Kasumi-1 (cell line): Measurements from ENCODE around the gene MGAM2.

Source experiments
- DNase-seq, 2 experiments: peaks; one replicate each; lab custom pipeline; 2025; lab: John Stamatoyannopoulos, UW

MGAM2 gene

DNA sequence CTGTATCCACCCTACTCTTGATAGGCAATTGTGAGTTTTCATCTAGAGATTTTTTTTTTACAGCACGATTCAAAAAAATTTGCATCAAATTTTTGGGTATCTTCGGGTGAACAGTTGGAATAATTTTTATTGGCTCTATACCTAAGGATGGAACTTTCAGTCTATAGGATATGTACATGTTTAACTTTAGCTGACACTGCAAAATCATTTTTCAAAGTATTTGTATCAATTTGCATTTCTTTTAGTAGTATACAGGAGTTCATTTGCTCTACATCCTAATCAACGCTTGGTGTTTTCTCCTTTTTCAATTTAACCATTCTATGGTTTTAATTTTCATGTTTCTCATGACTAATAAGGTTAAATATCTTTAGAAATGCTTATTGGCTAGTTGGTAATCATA lies 11.7 kb downstream of the MGAM2 start:
- DNase-seq: no peak

DNA sequence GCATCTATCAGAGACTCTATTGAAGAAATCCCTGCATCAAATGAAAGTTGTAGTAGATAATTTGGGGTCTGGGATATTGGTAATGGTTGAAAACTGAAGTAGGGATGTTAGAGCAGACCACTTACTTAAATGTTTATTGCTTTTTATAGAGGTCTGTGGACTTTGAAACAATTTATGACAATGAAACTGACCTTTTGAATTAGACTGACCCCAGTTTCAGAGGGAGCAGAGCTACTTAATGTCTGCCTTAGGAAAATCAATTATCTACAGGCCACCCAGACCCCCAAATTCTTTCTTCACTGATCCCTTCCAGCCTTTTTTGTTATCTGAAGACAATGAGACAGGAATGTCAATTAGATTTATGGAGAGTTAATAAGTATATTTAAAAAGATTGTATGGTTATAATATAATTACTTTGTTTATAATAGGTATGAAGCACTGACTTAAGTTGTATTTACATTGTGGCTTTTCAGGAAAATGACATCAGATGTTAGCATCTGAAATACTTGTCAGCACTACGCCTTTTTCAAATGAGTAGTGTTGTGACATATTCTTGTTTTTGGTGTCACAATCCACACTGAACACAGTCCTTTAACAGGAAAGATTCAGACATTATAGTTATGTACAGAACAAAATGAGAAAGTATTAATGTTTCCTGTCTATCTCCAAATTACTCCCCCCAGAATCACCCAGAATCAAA lies 13.9 kb downstream of the MGAM2 start:
- no peak for DNase-seq

DNA sequence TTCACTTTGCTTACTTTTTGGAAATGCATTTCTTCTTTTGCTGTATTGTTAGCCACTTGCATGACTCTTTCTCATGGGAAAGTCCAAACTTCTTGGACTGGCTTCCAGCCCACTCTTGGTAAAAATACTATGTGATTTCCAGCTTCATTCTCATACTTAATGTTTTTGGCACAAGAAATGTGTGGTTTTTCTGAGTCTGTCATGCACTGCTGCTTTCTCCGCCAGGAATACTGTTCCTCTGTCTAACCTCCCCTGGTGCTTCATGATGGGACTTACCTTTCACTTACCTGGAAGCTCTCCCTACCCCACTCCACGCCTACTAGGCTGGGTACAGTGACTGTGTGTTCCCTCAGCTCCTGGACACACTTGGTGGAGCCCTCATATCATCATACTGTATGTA lies 18.7 kb downstream of the MGAM2 start:
- no peak for DNase-seq

DNA sequence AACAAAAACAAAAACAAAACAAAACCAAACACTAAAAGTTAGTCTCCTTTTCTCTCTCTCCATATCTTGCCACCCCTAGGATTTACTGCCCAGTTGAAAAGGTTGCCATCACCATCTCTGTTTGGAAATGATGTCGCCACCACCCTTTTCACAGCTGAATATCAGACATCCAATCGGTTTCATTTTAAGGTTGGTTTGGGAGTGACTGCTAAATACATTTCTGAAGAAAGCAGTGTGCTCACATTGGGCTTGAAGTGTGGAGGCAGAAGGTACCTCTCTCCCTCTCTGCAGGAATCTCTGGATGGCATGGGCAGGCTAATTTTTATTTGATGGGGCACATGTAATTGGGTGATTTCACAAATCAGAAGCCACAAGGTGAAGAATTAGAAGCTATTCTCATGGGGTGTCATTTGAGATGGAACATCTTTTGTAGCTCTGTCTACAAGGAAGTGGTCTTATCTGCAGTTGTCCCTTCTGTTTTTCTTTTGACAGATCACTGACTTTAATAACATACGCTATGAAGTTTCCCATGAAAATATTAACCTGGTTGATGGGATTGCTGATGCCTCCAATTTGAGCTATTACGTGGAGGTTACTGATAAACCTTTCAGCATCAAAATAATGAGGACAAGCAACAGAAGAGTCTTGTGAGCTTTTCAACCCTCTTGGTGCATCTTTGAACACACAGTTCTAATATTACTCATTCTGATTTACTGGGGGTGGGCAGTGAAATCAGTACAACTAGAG lies 20.1 kb downstream of the MGAM2 start:
- peak; percentile 10 to 20 for DNase-seq

DNA sequence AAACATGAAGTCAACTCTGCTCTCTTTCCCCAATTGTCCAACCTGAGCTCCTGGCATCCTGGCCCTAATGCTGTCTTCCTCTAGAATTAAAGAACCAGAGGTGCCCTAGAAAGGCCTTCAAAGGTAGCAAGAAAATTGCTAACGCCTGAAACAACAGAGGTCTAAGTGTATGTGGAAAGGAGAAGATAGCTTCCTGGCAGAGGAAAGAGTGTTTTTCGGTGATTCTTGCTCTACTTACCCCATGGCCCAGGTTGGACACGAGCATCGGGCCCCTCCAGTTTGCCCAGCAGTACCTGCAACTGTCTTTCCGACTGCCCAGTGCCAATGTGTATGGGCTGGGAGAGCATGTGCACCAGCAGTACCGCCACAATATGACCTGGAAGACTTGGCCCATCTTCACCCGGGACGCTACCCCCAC lies 22.2 kb downstream of the MGAM2 start:
- peak in 1 of 2 experiments; percentile 27 for DNase-seq

DNA sequence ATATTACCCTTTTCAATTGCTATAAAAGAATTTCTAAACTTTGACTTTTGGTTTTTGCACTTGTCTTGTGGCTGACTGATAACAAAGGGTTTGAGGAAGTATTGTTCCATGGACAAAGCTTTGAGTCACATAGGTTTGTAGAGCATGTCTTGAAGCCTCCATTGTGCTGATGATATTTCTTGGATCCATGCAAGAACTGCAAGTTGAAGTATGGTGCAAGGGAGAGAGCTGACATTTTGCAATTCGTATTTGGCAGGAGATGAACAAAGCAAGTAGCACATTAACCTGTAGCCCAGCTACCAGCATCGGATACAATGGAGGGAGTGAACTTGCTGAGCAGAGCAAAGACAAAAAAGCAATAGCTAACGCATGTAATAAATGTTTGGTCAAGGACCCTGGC lies 23.4 kb downstream of the MGAM2 start:
- DNase-seq: peak; percentile 28 to 40

DNA sequence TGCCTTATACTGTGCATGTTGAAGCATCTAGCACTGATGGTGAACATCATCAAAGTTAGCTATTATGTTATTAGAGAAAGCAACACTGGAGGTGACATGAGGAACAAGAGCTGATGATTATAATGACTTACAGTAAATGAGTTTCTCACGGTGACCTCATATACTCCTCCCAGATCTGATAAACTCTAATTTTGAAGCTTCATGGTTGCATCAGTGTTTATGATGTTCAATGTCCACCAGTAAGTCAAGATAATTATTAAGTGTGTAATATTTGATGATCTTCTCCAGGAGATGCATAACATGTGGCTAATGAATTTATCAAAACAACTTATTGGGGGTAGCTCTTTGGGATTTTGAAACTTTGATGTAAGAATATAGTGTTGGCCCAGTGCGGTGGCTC lies 27.5 kb downstream of the MGAM2 start:
- DNase-seq: no peak

DNA sequence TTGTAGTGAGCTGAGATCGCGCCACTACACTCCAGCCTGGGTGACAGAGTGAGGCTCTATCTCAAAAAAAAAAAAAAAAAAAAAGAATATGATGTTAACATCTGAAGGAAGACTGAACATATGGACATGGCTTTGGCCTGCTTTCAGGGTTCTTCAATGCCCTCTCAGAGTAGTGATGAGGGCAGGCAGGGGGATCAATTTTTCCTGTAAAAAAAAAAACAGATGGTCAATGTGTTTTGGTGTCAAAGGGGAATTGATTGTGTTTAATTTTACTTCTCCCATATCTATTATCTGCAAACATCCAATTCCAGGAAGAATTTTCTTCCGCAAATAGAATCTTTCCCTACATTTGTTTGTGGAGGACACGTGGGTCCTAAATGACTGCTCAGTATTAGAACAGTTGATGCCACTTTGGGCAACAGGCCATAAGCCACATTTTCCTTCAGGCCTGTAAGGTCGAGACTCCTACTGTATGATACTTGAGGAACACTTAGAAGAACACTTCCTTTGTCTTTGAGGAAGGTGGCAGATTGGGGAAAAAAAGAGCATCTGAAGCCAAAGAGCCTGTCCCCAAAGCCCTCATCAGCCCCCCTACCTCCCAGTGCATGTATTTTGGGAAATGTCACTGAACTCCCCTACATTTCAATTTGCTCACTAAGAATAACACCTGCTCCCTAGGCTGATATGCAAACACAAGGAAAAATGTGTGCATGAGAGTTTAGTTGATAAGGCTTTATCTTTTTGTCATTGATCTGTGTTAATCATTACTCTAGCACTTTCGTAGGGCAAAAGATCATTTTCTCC lies 28.3 kb downstream of the MGAM2 start:
- DNase-seq: no peak

DNA sequence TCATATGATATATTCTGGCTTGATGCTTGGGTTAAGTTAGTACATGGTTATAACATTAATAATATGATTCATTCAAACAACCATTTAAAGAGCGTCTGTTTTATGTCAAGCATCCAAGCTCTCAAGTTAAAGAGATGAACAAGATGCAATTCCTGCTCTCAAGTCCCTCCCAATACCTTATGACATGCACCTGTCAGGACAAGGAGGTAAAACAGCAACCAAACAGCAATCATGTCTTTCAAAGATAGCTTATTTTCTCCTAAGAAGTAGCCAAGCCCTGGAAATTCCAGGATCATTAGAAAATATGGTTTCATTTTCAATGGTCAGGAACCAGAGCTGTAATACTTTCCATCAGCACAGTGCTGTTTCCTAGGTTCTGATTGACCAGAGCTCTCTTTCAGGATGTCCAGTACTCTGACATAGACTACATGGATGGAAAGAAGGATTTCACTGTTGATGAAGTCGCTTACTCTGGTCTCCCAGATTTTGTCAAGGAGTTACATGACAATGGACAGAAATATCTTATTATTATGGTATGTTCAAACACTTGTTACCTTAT lies 29.0 kb downstream of the MGAM2 start:
- DNase-seq: no peak

DNA sequence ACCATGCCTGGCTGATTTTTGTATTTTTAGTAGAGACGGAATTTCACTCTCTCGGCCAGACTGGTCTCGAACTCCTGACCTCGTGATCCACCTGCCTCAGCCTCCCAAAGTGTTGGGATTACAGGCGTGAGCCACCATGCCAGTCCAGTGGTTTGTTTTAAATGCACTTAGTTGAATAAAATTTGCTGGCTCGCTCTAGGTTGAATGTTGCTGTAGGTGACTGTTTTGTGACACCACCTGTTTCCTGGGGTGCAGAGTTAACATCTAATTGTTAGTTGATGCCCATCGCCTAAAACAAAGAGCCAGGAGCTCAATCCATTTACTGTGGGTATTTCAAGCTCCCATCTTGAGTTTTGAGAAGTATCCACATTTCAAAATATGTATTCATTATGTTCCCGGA lies 31.2 kb downstream of the MGAM2 start:
- DNase-seq: no peak

DNA sequence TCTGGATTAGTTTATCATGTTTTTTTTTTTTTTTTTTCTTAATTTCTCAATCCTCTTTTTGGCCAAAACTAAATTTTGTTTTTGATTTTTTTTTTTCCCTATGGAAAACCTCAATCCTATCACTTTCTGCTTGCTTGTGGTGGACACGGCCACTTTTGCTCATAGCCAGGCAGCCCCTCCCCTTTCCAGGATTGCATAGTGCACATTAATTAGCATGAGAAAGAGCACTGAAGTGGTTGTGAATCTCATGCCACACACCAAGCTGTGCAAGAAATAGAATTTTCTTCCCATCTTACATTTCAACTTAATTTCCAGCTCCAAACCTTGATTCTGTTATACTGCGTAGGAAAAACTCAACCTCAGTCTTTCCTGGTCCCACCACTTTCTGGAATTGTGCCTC lies 34.6 kb downstream of the MGAM2 start:
- no peak for DNase-seq

DNA sequence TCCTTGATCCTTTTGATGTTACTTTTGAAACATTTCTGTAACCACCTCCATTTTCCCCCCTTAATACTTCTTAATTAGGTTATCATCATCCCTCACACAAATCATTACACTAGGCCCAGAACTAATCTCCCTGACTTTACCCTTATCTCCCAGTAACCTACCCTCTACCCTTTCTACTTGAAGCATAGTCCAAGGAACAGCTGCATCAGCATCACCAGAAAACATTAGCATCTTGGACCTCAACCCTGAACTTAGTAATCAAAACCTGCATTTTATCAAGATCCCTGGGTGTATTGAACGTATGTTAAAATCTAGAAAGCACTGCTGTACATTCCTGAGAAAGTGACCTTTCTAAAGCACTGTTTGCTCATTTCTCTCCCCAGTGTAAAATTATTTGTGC lies 38.8 kb downstream of the MGAM2 start:
- DNase-seq: no peak

DNA sequence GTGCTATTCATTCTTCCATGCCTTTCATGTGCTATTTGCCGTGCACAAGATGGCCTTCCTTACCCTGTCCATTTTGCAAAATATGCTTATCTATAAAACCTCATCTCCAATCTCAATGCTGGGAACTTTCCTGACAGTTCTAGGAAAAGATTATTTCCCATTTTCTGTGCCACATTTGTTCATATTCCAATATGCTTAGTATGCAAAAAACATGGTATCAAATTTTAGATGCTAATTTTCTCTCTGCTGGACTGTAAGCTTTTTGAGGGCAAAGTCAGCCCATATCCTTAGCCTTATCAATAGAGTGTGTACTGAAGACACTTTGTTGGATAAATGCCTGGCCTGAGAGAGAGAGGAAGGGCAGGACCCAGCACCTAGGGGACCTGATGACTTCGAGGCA lies 39.4 kb downstream of the MGAM2 start:
- DNase-seq: no peak

DNA sequence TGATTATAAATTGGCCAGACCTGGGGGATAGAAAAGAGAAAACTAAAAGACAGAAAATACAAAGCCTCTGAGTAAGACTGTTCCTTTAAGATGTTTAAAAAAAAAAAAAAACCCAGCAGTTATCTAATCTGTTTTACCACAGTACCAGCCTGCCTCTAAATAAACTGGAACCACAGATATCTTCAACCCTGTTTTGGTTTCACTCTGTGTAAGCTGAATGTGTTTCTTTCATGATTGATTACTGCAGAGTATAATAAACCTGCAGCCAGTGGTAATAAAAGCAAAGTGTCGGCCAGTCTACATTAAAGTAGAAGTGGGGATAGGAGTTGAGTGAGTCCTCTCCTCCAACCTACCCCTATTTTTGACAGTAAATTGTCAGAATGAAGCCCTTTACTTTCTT lies 40.6 kb downstream of the MGAM2 start:
- DNase-seq: no peak

DNA sequence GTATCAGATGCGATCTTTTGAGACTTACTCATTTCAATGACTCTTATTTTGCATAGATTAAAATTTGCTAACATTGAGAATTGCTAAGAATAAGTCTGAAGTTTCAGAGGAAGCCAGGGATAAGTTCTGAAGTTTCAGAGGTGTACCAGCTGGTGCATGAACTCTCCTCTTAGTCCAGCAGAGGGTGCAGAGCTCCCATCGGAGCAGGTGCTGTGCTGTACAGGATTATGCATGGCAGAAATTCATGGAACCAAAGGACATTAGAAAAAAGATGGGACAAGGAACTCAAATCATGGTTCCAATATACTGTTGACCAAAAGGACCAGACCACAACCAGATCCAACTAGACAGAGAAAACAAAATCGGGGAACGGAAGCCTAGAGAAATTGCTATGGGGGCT lies 41.9 kb downstream of the MGAM2 start:
- peak; percentile 48 to 55 for DNase-seq

DNA sequence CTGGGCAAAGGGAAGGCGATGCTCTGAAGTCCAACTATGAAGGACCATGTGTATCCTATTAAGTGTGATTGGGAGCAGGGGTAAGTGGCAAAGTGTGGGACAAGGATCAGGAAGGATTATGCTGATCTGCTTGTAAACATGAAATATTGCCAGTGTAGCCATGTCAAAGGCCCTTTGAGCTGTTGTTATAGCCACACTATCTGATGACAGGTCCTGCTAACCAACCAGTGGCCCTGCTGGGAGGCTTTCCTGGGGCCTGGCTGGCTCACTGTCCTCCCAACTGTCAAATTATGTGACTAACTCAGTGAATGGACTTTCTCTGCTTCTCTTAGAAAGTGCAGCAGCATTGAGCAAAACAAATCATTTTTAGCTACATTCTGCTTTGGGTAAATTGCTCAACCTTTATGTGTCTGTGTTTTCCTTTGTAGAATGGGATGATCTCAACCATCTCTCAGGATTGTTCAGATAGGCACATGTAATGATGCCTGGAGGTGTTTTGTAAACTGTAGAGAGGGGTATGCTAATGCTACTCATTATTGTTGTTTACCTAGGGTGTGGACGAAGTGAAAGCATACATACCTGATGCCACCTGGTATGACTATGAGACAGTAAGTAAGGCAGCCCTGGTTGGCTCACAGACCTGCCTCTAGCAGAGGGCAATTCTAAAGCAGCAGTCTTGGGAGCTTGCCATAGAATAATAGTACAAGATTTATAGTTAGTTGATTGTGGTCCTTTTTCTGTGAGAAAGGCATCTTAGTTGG lies 47.4 kb downstream of the MGAM2 start:
- DNase-seq: no peak

DNA sequence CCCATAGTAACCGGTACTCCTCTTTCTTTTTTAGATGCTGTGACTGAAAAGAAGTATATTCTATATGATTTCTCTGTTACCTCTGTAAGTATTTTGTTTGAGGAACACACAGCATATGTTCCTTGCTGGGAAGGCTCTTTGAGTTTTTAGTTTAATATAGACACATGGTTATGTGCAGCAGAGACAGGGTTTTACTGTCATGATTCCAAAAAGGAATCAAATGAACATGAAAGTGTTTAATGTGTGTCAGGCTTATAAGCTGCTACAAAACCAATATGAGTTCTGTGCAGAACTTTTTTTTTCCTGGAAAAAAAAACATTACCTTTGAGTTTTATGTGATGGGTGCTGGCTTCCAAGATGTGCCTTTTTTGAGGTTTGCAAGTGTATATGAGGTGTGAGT lies 50.4 kb downstream of the MGAM2 start:
- no peak for DNase-seq

DNA sequence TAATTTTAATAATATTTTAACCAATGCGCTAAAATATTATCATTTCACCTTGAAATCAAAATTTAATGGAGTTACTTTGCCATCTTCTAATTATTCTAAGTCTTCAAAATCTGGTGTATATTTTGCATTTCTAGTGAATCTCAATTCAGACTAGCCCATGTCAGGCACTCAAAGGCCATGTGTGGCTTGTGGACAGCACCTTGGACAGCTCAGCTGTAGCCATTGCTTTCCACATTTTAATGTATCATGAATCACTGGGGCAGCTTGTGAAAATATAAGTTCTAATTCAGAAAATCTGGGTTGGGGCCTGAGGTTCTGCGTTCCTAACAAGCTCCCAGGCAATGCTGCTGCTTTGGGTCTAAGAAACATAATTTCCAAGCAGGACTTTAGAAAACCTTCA lies 57.2 kb downstream of the MGAM2 start:
- peak in 1 of 2 experiments; percentile 19 for DNase-seq

DNA sequence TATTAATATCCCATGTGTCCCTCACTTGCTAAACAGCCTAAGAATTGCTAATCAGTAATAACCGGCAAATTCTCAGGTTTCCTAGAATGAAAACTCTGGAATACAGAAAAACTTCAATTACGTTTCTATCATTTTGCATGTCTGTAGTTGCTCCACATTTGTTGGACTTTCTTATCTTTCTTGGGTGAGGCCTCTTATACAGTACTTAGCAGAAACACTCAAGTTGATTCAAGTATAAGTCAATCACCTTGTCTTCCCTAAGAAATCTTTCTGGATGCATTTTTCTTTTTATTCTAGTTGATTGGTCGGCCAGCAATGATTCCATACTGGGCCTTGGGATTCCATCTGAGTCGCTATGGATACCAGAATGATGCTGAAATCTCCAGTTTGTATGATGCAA lies 61.4 kb downstream of the MGAM2 start:
- DNase-seq: no peak

DNA sequence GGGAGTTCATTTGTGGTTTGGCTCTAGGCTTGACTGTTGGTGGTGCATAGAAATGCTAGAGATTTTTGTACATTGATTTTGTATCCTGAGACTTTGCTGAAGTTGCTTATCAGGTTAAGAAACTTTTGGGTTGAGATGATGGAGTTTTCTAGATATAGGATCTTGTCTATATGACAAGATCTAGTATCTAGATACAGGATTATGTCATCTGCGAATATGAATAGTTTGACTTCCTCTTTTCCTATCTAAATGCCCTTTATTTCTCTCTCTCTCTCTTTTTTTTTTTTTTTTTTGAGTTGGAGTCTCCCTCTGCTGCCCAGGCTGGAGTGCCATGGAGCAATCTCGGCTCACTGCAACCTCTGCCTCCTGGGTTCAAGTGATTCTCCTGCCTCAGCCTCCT lies 62.9 kb downstream of the MGAM2 start:
- peak; percentile 16 to 17 for DNase-seq

DNA sequence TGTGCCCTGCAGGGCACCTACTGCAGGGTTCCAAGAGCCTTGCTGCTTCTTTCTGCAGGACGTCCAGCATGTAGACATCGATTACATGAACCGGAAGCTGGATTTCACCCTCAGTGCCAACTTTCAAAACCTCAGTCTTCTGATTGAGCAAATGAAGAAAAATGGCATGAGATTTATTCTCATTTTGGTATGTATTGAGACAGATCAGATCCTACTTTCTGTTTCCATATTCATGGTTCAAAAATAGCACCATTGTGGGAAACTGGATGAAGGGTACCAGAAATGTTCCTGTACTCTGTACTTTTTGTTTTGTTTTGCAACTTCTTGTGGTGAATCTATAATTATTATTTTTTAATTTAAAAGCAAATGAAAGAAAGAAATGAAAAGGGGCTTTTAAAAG lies 64.1 kb downstream of the MGAM2 start:
- DNase-seq: no peak

DNA sequence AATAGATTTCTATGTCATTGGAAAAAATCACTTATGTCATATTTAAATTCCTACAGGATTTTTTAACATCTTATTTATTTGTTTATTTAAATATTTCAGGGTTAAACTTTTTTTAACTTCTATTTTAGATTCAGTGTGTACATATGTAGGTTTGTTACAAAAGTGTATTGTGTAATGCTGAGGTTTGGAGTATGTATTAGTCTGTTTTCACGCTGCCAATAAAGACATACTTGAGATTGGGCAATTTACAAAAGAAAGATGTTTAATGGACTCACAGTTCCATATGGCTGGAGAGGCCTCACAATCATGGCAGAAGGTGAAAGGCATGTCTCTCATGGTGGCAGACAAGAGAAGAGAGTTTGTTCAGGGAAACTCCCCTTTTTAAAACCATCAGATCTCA lies 65.4 kb downstream of the MGAM2 start:
- no peak for DNase-seq
